Uterus (tissue), 2 donors: ENCODE measurements around the gene DNAJA4.

Experiments used
- CTCF ChIP-seq, 4 experiments: fragments of 200-600 bp in 2 of 4; fragments of 450-650 bp in 2 of 4; sonication (generic) in 2 of 4; IDR thresholded peaks; one replicate each; pipeline ENCODE4 v1.5.1; 2016 to 2019; ENCODE audit warnings: antibody characterized with exemption in 4 of 4, mild to moderate bottlenecking in 2 of 4, moderate library complexity in 1 of 4
- POLR2A ChIP-seq, 2 donors: fragments of 450-650 bp; IDR thresholded peaks; one replicate each; pipeline ENCODE4 v1.6.1; 2016; ENCODE audit warnings: antibody characterized with exemption in 2 of 2, mild to moderate bottlenecking in 1 of 2, moderate library complexity in 1 of 2

GRCh38 chr15:78291052-78291451 lies 26.7 kb downstream of the DNAJA4 start:
- no peak for TF ChIP-seq POLR2A (IDR thresholded peaks at IDR 0.05)
- no peak for TF ChIP-seq CTCF (IDR thresholded peaks at IDR 0.05)
